Stomach (tissue), 4 donors: ENCODE results near the gene MICAL2.

ENCODE experiments used
- POLR2A ChIP-seq, 4 donors: fragments of 450-650 bp; IDR thresholded peaks; one replicate each; pipeline ENCODE4 v1.6.1; 2016; ENCODE audit warnings: antibody characterized with exemption in 4 of 4, control low read depth in 2 of 4, mild to moderate bottlenecking in 1 of 4, moderate library complexity in 1 of 4
- POLR2AphosphoS5 ChIP-seq, 3 donors: sonication (generic); formaldehyde crosslinking; IDR thresholded peaks; one replicate each; pipeline ENCODE4 v1.6.1; 2016; ENCODE audit warnings: antibody characterized with exemption in 3 of 3
- TF ChIP-seq, protein P1 (sequence below), 7 experiments: fragments of 450-650 bp in 4 of 7; fragments of 200-600 bp in 3 of 7; sonication (generic) in 3 of 7; IDR thresholded peaks; one replicate each; pipeline ENCODE4 v1.5.1; 2016 to 2019; ENCODE audit warnings: antibody characterized with exemption in 7 of 7, control low read depth in 2 of 7, mild to moderate bottlenecking in 1 of 7

DNA sequence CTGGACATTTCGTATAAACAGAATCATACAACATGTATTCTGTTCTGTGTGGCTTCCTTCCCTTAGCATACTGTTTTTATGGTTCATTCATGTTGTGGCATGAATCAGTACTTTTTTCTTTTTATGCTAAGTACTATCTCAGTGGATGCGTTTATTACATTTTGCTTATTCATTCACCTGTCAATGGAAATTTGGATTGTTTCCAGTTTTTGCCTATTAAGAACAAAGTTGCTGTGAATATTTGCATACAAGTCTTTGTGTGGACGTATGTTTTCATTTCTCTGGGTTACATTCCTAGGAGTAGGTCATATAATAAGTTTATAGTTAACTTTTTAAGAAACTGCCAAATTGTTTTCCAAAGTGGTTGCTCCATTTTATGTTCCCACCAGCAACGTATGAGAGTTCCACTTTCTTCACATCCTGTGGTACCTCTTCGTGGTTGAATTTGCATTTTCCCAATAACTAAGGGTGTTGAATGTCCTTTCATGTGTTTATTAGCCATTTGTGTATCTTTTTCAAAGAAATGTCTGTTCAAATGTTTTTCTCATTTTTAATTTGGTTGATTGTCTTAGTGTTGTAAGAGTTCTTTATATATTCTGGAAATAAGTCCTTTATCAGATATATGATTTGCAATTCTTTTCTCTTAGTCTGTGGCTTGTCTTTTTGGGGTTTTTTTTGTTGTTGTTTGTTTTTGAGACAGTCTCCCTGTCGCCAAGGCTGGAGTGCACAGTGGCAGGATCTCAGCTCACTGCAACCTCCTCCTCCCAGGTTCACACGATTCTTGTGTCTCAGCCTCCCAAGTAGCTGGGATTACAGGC lies 46.0 kb upstream of the MICAL2 start:
- TF ChIP-seq POLR2AphosphoS5 (IDR thresholded peaks at IDR 0.05) (no peak), POLR2A (IDR thresholded peaks at IDR 0.05) (no peak)
- TF ChIP-seq, protein P1, sequence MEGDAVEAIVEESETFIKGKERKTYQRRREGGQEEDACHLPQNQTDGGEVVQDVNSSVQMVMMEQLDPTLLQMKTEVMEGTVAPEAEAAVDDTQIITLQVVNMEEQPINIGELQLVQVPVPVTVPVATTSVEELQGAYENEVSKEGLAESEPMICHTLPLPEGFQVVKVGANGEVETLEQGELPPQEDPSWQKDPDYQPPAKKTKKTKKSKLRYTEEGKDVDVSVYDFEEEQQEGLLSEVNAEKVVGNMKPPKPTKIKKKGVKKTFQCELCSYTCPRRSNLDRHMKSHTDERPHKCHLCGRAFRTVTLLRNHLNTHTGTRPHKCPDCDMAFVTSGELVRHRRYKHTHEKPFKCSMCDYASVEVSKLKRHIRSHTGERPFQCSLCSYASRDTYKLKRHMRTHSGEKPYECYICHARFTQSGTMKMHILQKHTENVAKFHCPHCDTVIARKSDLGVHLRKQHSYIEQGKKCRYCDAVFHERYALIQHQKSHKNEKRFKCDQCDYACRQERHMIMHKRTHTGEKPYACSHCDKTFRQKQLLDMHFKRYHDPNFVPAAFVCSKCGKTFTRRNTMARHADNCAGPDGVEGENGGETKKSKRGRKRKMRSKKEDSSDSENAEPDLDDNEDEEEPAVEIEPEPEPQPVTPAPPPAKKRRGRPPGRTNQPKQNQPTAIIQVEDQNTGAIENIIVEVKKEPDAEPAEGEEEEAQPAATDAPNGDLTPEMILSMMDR (IDR thresholded peaks at IDR 0.05): no peak
